Small intestine (tissue), 7 donors: ENCODE measurements around the gene GREB1L. TPM values are rescaled to one million over a fixed set of nuclear protein-coding genes. Genes with fewer than 3 reads are reported as not detected.
"Not testable (repeated sequence)": the region's sequence is repeated elsewhere in the genome, so short reads cannot be mapped to it uniquely, and the experiment has no call there.

Experiments
- DNase-seq, 2 donors: peaks; one replicate each; pipeline versions ENCODE4 v3.0.0 to v3.0.0-alpha.2; 2013
- FAIRE-seq: peaks from 2 replicates; lab custom pipeline; 2012; peaks lifted over from hg19 to GRCh38; lab: Jason Lieb, UNC
- H3K27ac ChIP-seq, 3 donors: one replicate each; pipeline ENCODE4 v1.5.1; 2013; ENCODE audit warnings: low read length in 2 of 3, mild to moderate bottlenecking in 2 of 3, control low read depth in 1 of 3, inconsistent platforms in 1 of 3, low read depth in 1 of 3, moderate library complexity in 1 of 3
- H3K27me3 ChIP-seq, 3 donors: one replicate each; pipeline ENCODE4 v1.6.1; 2013; ENCODE audit warnings: low read length in 3 of 3, inconsistent platforms in 1 of 3; ENCODE audit not compliant: control insufficient read depth in 3 of 3, insufficient read depth in 3 of 3
- H3K36me3 ChIP-seq, 3 donors: one replicate each; pipeline ENCODE4 v1.6.1; 2013; ENCODE audit warnings: low read length in 3 of 3, inconsistent platforms in 1 of 3, low read depth in 1 of 3, mild to moderate bottlenecking in 1 of 3, moderate library complexity in 1 of 3; ENCODE audit not compliant: control insufficient read depth in 3 of 3, insufficient read depth in 2 of 3
- H3K4me1 ChIP-seq, 3 donors: one replicate each; pipeline ENCODE4 v1.6.1; 2013; ENCODE audit warnings: low read length in 2 of 3, inconsistent platforms in 1 of 3, low read depth in 1 of 3, mild to moderate bottlenecking in 1 of 3, moderate library complexity in 1 of 3; ENCODE audit not compliant: control insufficient read depth in 3 of 3, insufficient read depth in 2 of 3
- H3K4me3 ChIP-seq, 3 donors: one replicate each; pipeline ENCODE4 v1.5.1; 2013; ENCODE audit warnings: low read length in 3 of 3, control low read depth in 1 of 3, inconsistent platforms in 1 of 3, low read depth in 1 of 3, mild to moderate bottlenecking in 1 of 3, moderate library complexity in 1 of 3
- H3K9me3 ChIP-seq, 2 donors: one replicate each; pipeline ENCODE4 v1.6.1; 2013; ENCODE audit warnings: low read depth in 1 of 2, low read length in 1 of 2; ENCODE audit not compliant: control insufficient read depth in 2 of 2, insufficient read depth in 1 of 2
- WGBS, 3 donors: extraction: QIAGEN DNeasy Blood & Tissue Kit; methylation state at CpG; one replicate each; pipeline ENCODE4 v1.1.7; 2013; 5-methylcytosine and 5-hydroxymethylcytosine counted together
- polyA plus RNA-seq, 4 donors: library from polyadenylated mRNA; stranded (reverse) in 3 of 4; unstranded in 1 of 4; fragments of 200-250 nt in 3 of 4; fragments of 120-200 nt in 1 of 4; gene quantifications; one replicate each; pipeline versions ENCODE4 v1.2.1 to v1.2.3, GENCODE V29; 2013
- donor health status: healthy with polysubstance abuse.
- donor health status: control.
- donor health status: control.
- donor health status: Bipolar disorder and iron deficiency.
- donor health status: healthy.

Gene GREB1L
- polyA plus RNA-seq, 4 donors = under 0.01 to 2.4 (median 0.52) TPM; not detected in 1

- Histone ChIP-seq H3K4me1 (no peaks in the 10 kb centered on the region), H3K27ac (no peak overlapping the region), H3K36me3 (no peaks in the 10 kb centered on the region), H3K27me3 (no peaks in the 10 kb centered on the region), H3K4me3 (no peak overlapping the region), H3K9me3 (no peaks in the 10 kb centered on the region)
- DNase-seq = no peak
- 65 to 72% (median 66%) methylated on average over 4 of the region's 4 CpGs for WGBS, 3 donors
- FAIRE-seq = no peak
Measured at GRCh38 chr18:21369146-21369545, 127.1 kb downstream of the GREB1L start.

- not testable (repeated sequence) for H3K27ac ChIP-seq, DNase-seq, H3K4me1 ChIP-seq, H3K4me3 ChIP-seq, H3K9me3 ChIP-seq, H3K36me3 ChIP-seq, FAIRE-seq, H3K27me3 ChIP-seq
- WGBS, 3 donors = 95 to 99% (median 96%) methylated on average over 7 of the region's 7 CpGs
Measured at GRCh38 chr18:21369597-21369996, 127.6 kb downstream of the GREB1L start.

GRCh38 chr18:21383031-21383430 lies 141.0 kb downstream of the GREB1L start:
- FAIRE-seq (no peak), DNase-seq (no peak)
- Histone ChIP-seq H3K4me3 (no peak overlapping the region), H3K27ac (no peak overlapping the region), H3K27me3 (no peaks in the 10 kb centered on the region), H3K36me3 (no peaks in the 10 kb centered on the region), H3K9me3 (no peaks in the 10 kb centered on the region), H3K4me1 (no peaks in the 10 kb centered on the region)
- 86 to 97% (median 89%) methylated on average over 1 of the region's 1 CpG for WGBS, 3 donors

- H3K27ac ChIP-seq = no peak overlapping the region
- no peaks in the 10 kb centered on the region for H3K4me1 ChIP-seq
- no peaks in the 10 kb centered on the region for H3K27me3 ChIP-seq
- DNase-seq (no peak), FAIRE-seq (no peak)
- no peaks in the 10 kb centered on the region for H3K36me3 ChIP-seq
- 87 to 94% (median 91%) methylated on average over 11 of the region's 11 CpGs for WGBS, 3 donors
- H3K9me3 ChIP-seq = no peaks in the 10 kb centered on the region
- H3K4me3 ChIP-seq = no peak overlapping the region
Measured at GRCh38 chr18:21386523-21387240, 144.7 kb downstream of the GREB1L start.

GRCh38 chr18:21387886-21388285 lies 145.9 kb downstream of the GREB1L start:
- H3K4me1 ChIP-seq = no peaks in the 10 kb centered on the region
- no peak overlapping the region for H3K27ac ChIP-seq
- H3K9me3 ChIP-seq = no peaks in the 10 kb centered on the region
- FAIRE-seq (no peak), DNase-seq (no peak)
- H3K36me3 ChIP-seq = no peaks in the 10 kb centered on the region
- H3K27me3 ChIP-seq = no peaks in the 10 kb centered on the region
- 54 to 86% (median 78%) methylated on average over 2 of the region's 2 CpGs for WGBS, 3 donors
- H3K4me3 ChIP-seq = no peak overlapping the region

- DNase-seq (no peak), FAIRE-seq (no peak)
- Histone ChIP-seq H3K27ac (no peak overlapping the region), H3K4me1 (no peaks in the 10 kb centered on the region), H3K36me3 (no peaks in the 10 kb centered on the region), H3K4me3 (no peak overlapping the region), H3K9me3 (no peaks in the 10 kb centered on the region), H3K27me3 (no peaks in the 10 kb centered on the region)
- WGBS, 3 donors = 83 to 96% (median 88%) methylated on average over 2 of the region's 2 CpGs
Measured at GRCh38 chr18:21389283-21389682, 147.3 kb downstream of the GREB1L start.

GRCh38 chr18:21389903-21390302 lies 147.9 kb downstream of the GREB1L start:
- Histone ChIP-seq H3K27me3 (no peaks in the 10 kb centered on the region), H3K4me1 (no peaks in the 10 kb centered on the region), H3K27ac (no peak overlapping the region), H3K36me3 (no peaks in the 10 kb centered on the region), H3K4me3 (no peak overlapping the region), H3K9me3 (no peaks in the 10 kb centered on the region)
- DNase-seq (no peak), FAIRE-seq (no peak)
- WGBS, 3 donors = 94 to 100% (median 96%) methylated on average over 1 of the region's 1 CpG

- WGBS, 3 donors = 34 to 61% (median 52%) methylated on average over 3 of the region's 3 CpGs
- DNase-seq = peak in 1 of 2 donors; percentile 51
- Histone ChIP-seq H3K9me3 (no peaks in the 10 kb centered on the region), H3K36me3 (no peaks in the 10 kb centered on the region), H3K4me3 (no peak overlapping the region), H3K27ac (no peak overlapping the region), H3K4me1 (no peaks in the 10 kb centered on the region), H3K27me3 (no peaks in the 10 kb centered on the region)
- FAIRE-seq = no peak
Measured at GRCh38 chr18:21391074-21391673, 149.1 kb downstream of the GREB1L start.
